T-cell (primary cell): ENCODE measurements around the gene RNF130. TPM values are rescaled to one million over a fixed set of nuclear protein-coding genes. Genes with fewer than 3 reads are reported as not detected.
"Not testable (repeated sequence)": the region's sequence is repeated elsewhere in the genome, so short reads cannot be mapped to it uniquely, and the experiment has no call there.

ENCODE experiments used
- ATAC-seq, 4 experiments: fragments of 200-7000 bp in 3 of 4; fragments of 150-1000 bp in 1 of 4; cut with Tn5 transposase; replicated peaks in 1 of 4; 1 replicate in 3 of 4; 2 replicates in 1 of 4; pipeline ENCODE4 v1.10.0; 2021; ENCODE audit warnings: moderate library complexity in 3 of 4, mild to moderate bottlenecking in 2 of 4, moderate number of reproducible peaks in 1 of 4
- CTCF ChIA-PET, 2 donors: fragments of 300-600 bp; sonication (Branson Sonifier 250); formaldehyde crosslinking; loops; one replicate each; lab custom pipeline; 2022; ENCODE audit warnings: antibody characterized with exemption in 2 of 2; lab: Charles Lee
- POLR2A ChIA-PET, 2 donors: fragments of 300-600 bp; sonication (Branson Sonifier 250); formaldehyde crosslinking; loops; one replicate each; lab custom pipeline; 2022; ENCODE audit warnings: antibody characterized with exemption in 2 of 2; lab: Charles Lee
- DNase-seq, 35 experiments: peaks; one replicate each; pipeline versions ENCODE4 v3.0.0 to v3.0.0-alpha.2; 2013 to 2023
- H3K27ac ChIP-seq: one replicate; pipeline ENCODE4 v1.5.1; 2013; ENCODE audit warnings: low read length
- H3K27me3 ChIP-seq, 2 experiments: replicated peaks in 1 of 2; 1 replicate in 1 of 2; 2 replicates in 1 of 2; pipeline versions ENCODE4 v1.6.1 to v1.7.0; 2013; ENCODE audit warnings: low read length in 1 of 2, mixed read lengths in 1 of 2; ENCODE audit not compliant: control insufficient read depth in 2 of 2, insufficient read depth in 2 of 2; ENCODE audit errors: extremely low read depth in 1 of 2
- H3K36me3 ChIP-seq, 2 donors: 1 replicate in 1 of 2; 2 replicates in 1 of 2; pipeline versions ENCODE4 v1.6.1 to v1.7.0; 2013; ENCODE audit warnings: low read length in 1 of 2; ENCODE audit not compliant: control insufficient read depth in 2 of 2, insufficient read depth in 1 of 2; ENCODE audit errors: extremely low read depth in 1 of 2
- H3K4me1 ChIP-seq, 2 experiments: 1 replicate in 1 of 2; 2 replicates in 1 of 2; pipeline versions ENCODE4 v1.6.1 to v1.7.0; 2013; ENCODE audit warnings: low read length in 2 of 2, mixed read lengths in 1 of 2; ENCODE audit not compliant: insufficient read depth in 2 of 2, control insufficient read depth in 1 of 2; ENCODE audit errors: extremely low read depth in 1 of 2
- H3K4me3 ChIP-seq, 2 donors: 1 replicate in 1 of 2; 2 replicates in 1 of 2; pipeline versions ENCODE4 v1.5.1 to v1.7.0; 2013; ENCODE audit warnings: mild to moderate bottlenecking in 2 of 2, low read length in 1 of 2, moderate library complexity in 1 of 2; ENCODE audit not compliant: control insufficient read depth in 1 of 2; ENCODE audit errors: extremely low read depth in 1 of 2
- H3K9me3 ChIP-seq: 2 replicates; pipeline ENCODE4 v1.7.0; 2013
- H3K27ac Mint-ChIP-seq, 2 donors: one replicate each; pipeline ENCODE4 v1.8.0; 2020 to 2021; ENCODE audit warnings: mild to moderate bottlenecking in 2 of 2, mixed read lengths in 2 of 2
- H3K27me3 Mint-ChIP-seq, 2 donors: one replicate each; pipeline ENCODE4 v1.8.0; 2021 to 2022; ENCODE audit warnings: mixed read lengths in 2 of 2
- H3K36me3 Mint-ChIP-seq: one replicate; pipeline ENCODE4 v1.8.0; 2021; ENCODE audit warnings: mixed read lengths
- H3K4me1 Mint-ChIP-seq, 3 donors: one replicate each; pipeline ENCODE4 v1.8.0; 2020 to 2022; ENCODE audit warnings: mixed read lengths in 3 of 3, mild to moderate bottlenecking in 1 of 3
- H3K4me3 Mint-ChIP-seq, 3 donors: one replicate each; pipeline ENCODE4 v1.8.0; 2020 to 2022; ENCODE audit warnings: mild to moderate bottlenecking in 3 of 3, mixed read lengths in 3 of 3, moderate library complexity in 3 of 3
- H3K9me3 Mint-ChIP-seq, 3 donors: one replicate each; pipeline ENCODE4 v1.8.0; 2020 to 2022; ENCODE audit warnings: mixed read lengths in 3 of 3
- WGBS: methylation state at CpG from one replicate; pipeline ENCODE4 v1.1.5; 2013; ENCODE audit warnings: missing lambda C conversion rate; ENCODE audit not compliant: insufficient coverage; 5-methylcytosine and 5-hydroxymethylcytosine counted together
- total RNA-seq, 35 experiments: library from RNA in 6 of 35; stranded (reverse) in 6 of 35; fragments of 120-200 nt in 1 of 35; gene quantifications; one replicate each; pipeline versions ENCODE4 v1.2.1 to v1.2.4 and lab custom pipeline; 2013 to 2026

Gene RNF130
- total RNA-seq, 5 donors from 2014 or later (not counting 1 experiment from before 2014, with no cell fraction given): 15.0 to 17.0 (median 16.3) TPM

GRCh38 chr5:180001136-180001535, 70.4 kb downstream of the RNF130 start:
- Histone ChIP-seq H3K27me3 (no peaks in the 10 kb centered on the region), H3K9me3 (no peaks in the 10 kb centered on the region), H3K36me3 (no peaks in the 10 kb centered on the region), H3K4me3 (no peak overlapping the region), H3K4me1 (no peaks in the 10 kb centered on the region), H3K27ac (no peak overlapping the region)
- H3K4me1 Mint-ChIP-seq: peaks cover 0 to 2% (median 2%) of the 10 kb centered on the region in 3 donors
- no peaks in the 10 kb centered on the region for H3K27me3 Mint-ChIP-seq
- CTCF ChIA-PET: no interaction called here
- peaks cover 33% of the 10 kb centered on the region for H3K36me3 Mint-ChIP-seq
- no peaks in the 10 kb centered on the region for H3K9me3 Mint-ChIP-seq
- DNase-seq (no peak), ATAC-seq (no peak)
- POLR2A ChIA-PET: no interaction called here
- no peak overlapping the region for H3K27ac Mint-ChIP-seq
- no peak overlapping the region for H3K4me3 Mint-ChIP-seq

DNA sequence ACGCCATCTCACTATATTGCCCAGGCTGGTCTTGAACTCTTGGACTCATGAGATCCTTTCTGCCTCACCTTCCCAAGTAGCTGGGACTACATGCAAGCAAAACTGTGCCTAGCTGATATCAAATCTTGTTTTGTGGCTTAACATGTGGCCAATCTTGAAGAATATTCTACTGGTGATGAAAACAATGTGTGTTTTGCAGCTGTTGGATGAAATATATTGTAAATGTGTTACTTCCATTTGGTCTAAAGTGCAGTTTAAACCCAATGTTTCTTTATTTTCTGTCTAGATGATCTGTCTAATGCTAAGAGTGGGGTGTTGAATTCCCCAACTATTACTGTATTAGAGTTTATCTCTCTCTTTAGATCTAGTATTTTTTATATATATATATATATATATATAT, 73.1 kb downstream of the RNF130 start:
- H3K36me3 Mint-ChIP-seq: peaks cover 29% of the 10 kb centered on the region
- H3K9me3 Mint-ChIP-seq: peaks cover 0 to 5% (median 0%) of the 10 kb centered on the region in 3 donors
- Histone ChIP-seq H3K4me3 (no peak overlapping the region), H3K27ac (no peak overlapping the region), H3K4me1 (no peaks in the 10 kb centered on the region), H3K9me3 (no peaks in the 10 kb centered on the region), H3K27me3 (no peaks in the 10 kb centered on the region), H3K36me3 (no peaks in the 10 kb centered on the region)
- WGBS: no CpG with 5 or more reads among the region's 1 CpG
- H3K4me3 Mint-ChIP-seq: no peak overlapping the region
- CTCF ChIA-PET: no interaction called here
- H3K27me3 Mint-ChIP-seq: no peaks in the 10 kb centered on the region
- H3K4me1 Mint-ChIP-seq: no peaks in the 10 kb centered on the region
- H3K27ac Mint-ChIP-seq: no peak overlapping the region
- DNase-seq: no peak
- POLR2A ChIA-PET: no interaction called here
- no peak for ATAC-seq

GRCh38 chr5:179994583-179995323, 76.8 kb downstream of the RNF130 start:
- POLR2A ChIA-PET: no interaction called here
- peaks cover 3% of the 10 kb centered on the region for H3K36me3 Mint-ChIP-seq
- WGBS: 100% methylated on average over 2 of the region's 3 CpGs
- no peaks in the 10 kb centered on the region for H3K9me3 ChIP-seq
- no peak overlapping the region for H3K4me3 Mint-ChIP-seq
- no peak for DNase-seq
- H3K4me3 ChIP-seq: no peak overlapping the region
- H3K4me1 ChIP-seq: no peaks in the 10 kb centered on the region
- CTCF ChIA-PET: no interaction called here
- no peaks in the 10 kb centered on the region for H3K27me3 Mint-ChIP-seq
- H3K4me1 Mint-ChIP-seq: no peaks in the 10 kb centered on the region
- no peak for ATAC-seq
- peaks cover 0 to 5% (median 0%) of the 10 kb centered on the region in 3 donors for H3K9me3 Mint-ChIP-seq
- H3K27ac Mint-ChIP-seq: no peak overlapping the region
- H3K27ac ChIP-seq: no peak overlapping the region
- H3K27me3 ChIP-seq: no peaks in the 10 kb centered on the region
- H3K36me3 ChIP-seq: no peaks in the 10 kb centered on the region

DNA sequence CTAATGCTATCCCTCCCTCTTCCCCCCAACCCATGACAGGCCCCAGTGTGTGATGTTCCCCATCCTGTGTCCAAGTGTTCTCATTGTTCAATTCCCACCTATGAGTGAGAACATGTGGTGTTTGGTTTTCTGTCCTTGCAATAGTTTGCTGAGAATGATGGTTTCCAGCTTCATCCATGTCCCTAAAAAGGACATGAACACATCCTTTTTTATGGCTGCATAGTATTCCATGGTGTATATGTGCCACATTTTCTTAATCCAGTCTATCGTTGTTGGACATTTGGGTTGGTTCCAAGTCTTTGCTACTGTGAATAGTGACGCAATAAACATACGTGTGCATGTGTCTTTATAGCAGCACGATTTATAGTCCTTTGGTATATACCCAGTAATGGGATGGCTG, 78.7 kb downstream of the RNF130 start:
- H3K4me1 Mint-ChIP-seq, H3K4me1 ChIP-seq, CTCF ChIA-PET, H3K36me3 ChIP-seq, H3K27ac ChIP-seq, H3K27me3 ChIP-seq, H3K4me3 Mint-ChIP-seq, POLR2A ChIA-PET, H3K27me3 Mint-ChIP-seq, H3K9me3 ChIP-seq, DNase-seq, ATAC-seq, H3K36me3 Mint-ChIP-seq, H3K4me3 ChIP-seq, H3K9me3 Mint-ChIP-seq, H3K27ac Mint-ChIP-seq: not testable (repeated sequence)
- no CpG with 5 or more reads among the region's 4 CpGs for WGBS

DNA sequence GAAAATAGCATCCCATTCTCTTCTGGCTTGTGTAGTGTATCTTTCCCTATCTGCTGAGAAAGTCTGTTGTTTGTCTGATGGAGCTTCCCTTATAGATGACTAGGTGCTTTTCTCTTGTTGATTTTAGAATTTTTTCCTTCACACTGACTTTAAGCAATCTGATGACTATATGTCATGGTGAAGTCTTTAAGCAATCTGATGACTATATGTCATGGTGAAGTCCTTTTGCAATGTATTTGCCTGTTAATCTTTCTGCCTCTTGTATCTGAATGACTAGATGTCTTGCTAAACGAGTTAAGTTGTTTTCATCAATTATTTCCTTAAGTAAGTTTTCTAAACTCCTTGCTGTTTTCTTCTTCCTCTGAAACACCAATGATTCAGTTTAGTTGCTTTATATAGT, 80.5 kb downstream of the RNF130 start:
- no peak for DNase-seq
- Histone ChIP-seq H3K9me3 (no peaks in the 10 kb centered on the region), H3K27ac (no peak overlapping the region), H3K4me1 (no peaks in the 10 kb centered on the region), H3K27me3 (no peaks in the 10 kb centered on the region), H3K4me3 (no peak overlapping the region), H3K36me3 (no peaks in the 10 kb centered on the region)
- Mint-ChIP-seq H3K27me3 (no peaks in the 10 kb centered on the region), H3K27ac (no peak overlapping the region), H3K4me3 (no peak overlapping the region), H3K9me3 (peaks cover 0 to 5% (median 0%) of the 10 kb centered on the region in 3 donors), H3K4me1 (no peaks in the 10 kb centered on the region), H3K36me3 (peaks cover 3% of the 10 kb centered on the region)
- ATAC-seq: no peak
- ChIA-PET CTCF (no interaction called here), POLR2A (no interaction called here)
- WGBS: no CpG with 5 or more reads among the region's 1 CpG

DNA sequence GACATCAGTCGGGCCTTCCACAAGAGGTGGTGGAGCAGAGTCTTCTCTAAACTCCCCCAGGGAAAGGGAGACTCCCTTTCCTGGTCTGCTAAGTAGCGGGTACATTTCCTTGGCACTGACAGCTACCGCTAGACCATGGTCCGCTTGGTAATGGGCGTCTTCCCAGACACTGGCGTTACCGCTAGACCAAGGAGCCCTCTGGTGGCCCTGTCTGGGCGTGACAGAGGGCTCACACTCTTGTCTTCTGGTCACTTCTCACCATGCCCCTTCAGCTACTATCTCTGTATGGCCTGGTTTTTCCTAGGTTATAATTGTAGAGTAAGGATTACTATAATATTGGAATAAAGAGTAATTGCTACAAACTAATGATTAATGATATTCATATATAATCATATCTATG, 81.0 kb downstream of the RNF130 start:
- DNase-seq, H3K9me3 ChIP-seq, H3K36me3 Mint-ChIP-seq, H3K27ac ChIP-seq, H3K4me3 ChIP-seq, H3K9me3 Mint-ChIP-seq, ATAC-seq, H3K4me1 ChIP-seq, H3K27ac Mint-ChIP-seq, H3K4me3 Mint-ChIP-seq, CTCF ChIA-PET, H3K36me3 ChIP-seq, H3K27me3 ChIP-seq, H3K27me3 Mint-ChIP-seq, POLR2A ChIA-PET, H3K4me1 Mint-ChIP-seq: not testable (repeated sequence)
- 97% methylated on average over 7 of the region's 8 CpGs for WGBS
